DMS53 treated with DMSO at 0.1 percent for 48 hours (cell line): ENCODE measurements around the gene ARL15.
A peak's percentile ranks its signal among the peaks of the same experiment; 100 is the strongest.

Source experiments
- DNase-seq: peaks from one replicate; lab custom pipeline; 2025; ENCODE audit not compliant: unreplicated experiment; lab: John Stamatoyannopoulos, UW

ARL15 gene

DNA sequence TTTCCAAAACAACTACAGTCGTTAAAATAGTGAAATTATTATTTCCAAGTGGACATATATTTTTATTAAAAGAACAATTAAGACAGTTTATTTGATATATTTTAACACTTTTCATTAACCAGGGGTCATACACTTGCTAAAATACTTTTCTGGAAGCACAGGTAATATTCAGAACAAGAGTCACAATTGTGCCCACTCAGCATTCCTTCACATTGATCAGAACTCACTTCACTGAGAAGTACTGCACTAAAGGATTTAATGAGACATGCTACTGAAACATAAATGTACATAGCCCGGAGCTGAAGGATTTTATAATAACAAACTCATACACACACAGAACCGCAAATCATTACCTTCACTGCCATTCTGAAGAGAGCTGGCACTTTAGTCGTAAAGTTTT is 361.8 kb downstream of the ARL15 start:
- DNase-seq = no peak

DNA sequence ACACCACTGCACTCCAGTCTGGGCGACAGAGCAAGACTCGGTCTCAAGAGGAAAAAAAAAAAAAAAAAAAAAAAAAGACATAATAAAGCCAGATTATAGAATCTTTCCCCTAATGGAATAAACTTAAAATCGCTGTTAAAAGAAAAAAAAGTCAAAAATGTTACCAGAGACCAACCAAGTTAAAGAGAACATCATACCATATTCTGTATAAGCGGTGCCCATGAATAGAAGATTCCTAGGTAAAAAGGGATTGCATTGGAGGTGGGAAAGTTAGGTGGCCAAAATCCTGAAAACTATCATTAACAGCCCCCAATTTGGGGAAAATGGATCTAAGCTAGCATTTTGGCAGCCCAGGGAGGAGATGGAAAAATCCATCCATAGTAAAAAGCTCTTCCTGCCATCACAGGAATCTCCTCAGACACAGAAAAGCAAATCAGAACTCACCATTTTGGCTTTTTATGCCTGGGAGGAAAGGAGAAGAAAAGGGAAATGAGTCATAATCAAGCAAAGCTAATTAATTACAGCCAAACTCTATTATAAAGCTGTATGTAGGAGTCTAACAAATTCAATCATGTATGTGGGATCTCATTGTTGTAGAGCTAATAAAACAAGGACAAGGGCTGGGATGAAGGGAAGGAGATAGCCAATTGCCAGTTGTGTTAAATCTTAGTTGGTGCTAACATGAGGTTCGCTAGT is 363.8 kb downstream of the ARL15 start:
- DNase-seq = no peak

DNA sequence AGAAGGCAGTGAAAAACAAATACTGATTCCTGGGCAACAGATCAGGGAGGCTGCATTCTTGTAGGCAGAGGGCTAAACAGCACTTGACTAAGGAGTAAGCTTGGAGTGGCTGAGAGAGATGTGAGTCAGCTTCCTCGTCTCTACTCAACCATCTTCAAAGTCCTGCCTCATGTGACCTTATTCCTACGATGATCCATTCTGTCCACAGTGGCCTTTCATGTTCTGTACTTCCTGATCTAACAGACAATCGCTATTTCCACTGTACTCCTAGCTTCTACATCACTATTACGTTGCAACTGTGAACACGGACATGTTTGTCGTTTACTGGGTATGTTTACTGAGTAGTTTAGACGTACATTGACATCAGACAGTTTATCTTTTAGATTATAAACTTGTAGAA is 365.4 kb downstream of the ARL15 start:
- DNase-seq = peak; percentile 94

DNA sequence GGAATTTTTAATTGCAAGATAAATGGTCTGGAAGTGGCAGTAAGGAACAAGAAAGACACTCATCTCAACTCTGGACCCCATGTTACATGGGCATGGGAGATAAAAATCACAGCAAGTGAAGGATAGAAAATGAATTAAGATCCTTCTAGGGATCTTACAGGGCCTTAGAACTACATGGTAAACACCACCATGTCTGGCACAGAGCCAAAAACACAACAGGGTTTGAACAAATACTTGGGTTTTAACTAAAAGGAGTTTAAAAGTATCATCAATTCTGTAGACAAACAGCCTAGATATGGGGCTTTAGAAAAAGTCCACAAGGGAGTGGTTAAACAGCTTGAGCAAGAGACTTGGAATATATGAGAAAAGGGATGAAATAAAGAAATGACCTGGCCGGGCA is 366.4 kb downstream of the ARL15 start:
- DNase-seq = no peak

DNA sequence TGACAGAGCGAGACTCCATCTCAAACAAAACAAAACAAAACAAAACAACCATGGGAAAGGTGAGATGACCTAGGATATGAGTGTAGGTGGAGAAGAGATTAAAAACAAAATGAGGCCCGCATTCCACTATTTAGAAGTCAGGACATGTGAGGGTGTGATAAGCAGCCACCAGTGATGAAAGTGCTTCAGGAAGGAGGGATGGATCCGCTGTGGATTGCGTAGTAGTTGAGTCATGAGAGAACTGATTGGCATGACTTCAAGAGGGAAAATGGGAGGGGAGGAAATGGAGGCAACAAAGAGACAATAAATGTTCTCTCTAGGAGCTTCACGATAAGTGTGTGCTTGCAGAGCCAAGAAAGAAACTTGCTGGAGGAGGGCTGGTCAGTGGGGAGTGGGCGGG is 367.6 kb downstream of the ARL15 start:
- no peak for DNase-seq

DNA sequence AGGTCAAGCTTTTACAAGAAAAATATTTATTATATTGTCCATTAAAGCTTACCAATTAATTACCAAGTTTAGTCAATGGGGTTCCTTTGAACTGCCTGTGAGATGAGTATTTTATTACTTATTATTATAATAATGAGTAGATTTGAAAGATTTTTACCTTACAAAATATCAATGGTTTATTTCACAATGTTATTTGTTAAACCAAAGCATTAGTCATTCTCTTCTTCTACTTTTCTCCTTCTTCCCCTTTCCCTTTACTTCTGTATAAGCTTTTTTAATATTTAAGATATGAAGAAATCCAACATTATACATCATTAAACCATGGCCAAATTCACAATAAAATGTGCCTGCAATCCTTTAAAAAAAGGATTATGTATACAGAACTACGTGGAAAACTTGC is 369.5 kb downstream of the ARL15 start:
- DNase-seq = no peak

DNA sequence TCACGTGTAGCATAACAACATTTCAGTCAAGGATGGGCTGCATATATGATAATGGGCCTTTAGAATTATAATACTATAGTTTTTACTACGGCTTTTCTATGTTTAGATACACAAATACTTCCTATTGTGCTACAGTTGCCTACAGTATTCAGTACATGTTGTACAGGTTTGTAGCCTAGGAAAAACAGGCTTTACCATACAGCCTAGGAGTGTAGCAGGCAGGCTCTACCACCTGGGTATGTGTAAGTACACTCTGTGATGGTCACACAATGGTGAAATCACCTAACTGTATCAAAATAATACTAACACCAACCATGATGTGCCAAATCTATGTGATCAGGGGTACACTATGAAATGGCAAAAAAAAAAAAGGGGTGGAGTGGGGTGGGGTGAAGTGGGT is 372.9 kb downstream of the ARL15 start:
- no peak for DNase-seq

DNA sequence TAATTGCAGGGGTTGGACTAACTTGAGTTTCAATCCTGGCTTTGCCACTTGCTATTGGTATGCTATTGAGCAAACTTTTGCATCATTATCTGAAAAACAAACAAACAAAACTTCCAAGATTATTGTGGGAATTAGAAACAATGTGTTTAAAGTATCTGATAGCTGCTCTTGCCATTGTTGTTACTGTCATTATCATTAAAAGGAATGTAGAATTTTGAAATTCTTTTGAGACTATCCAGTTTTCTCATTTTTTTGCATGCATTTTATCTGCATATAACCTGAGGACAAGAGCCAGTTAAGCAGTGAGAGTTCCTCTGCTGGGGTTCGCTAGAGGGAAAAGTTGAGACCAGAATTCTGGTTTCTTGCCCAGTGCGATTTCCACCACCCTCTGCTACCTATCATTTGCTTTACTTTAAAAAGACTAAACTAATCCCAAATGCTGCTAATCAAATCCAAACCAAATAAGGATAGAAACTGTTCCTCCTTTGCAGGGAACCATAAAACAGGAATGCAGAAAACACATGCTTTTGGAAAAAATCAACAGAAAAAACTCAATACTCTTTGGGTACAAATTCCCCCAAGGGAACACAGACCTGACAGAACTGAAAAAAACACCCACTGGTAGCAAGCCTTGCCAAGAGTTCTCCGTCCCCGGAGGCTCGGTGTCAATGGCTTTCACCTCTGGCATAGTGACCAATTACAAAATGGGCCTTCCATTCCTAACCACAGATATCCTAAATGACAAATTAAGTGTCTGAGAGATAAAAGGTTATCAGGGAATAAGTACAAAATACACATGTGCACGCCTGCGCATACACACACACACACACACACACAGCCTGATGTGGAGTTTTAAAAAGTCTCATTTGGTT is 373.7 kb downstream of the ARL15 start:
- DNase-seq = no peak

DNA sequence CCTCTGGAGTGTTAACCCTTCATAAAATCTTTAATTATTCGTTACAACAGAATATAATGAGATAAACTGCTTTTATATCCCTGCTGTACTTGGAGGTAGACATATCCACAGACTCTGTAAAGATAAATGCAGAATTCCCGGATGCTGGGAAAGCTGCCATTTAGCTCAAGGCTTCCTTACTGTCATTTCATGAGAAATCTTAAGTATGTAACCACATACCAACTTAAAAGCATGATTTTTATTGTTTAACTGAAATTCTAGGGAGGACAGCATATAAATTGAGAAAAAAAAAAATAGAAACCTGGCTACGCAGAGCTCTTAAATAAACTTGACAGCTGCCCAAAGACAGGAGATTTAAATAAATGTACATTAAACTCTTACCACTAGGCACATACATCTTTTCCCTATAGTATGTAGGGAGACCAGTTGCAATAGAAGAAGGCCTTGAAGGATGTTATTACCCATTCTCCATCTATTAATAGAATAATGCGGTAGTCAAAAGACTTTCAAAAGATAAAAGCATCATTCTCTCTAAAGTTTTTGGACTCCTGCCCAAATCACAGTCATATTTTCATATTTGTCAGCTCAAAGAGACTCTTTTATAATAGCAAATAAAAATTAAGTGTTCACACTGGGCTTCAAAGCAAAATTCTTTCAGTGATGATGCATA is 376.1 kb downstream of the ARL15 start:
- DNase-seq = no peak

DNA sequence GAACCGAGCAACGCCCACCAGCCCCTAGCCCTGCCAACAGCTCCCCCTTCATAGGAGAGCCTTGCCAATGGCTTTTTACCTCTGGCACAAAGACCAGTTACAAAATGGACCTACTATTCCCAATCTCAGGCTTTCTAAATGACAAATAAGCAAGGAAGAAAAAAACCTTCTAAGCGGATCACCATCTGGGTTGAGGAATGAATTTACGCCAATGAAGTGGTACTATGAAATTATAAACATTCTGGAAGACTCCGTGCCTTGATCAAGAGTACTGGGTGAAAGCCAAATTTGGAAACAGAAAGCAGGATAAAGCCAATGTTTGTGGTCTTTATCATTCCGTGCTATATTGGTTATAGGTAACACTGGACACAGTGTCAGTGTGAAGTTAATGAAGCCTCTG is 378.0 kb downstream of the ARL15 start:
- DNase-seq = no peak

DNA sequence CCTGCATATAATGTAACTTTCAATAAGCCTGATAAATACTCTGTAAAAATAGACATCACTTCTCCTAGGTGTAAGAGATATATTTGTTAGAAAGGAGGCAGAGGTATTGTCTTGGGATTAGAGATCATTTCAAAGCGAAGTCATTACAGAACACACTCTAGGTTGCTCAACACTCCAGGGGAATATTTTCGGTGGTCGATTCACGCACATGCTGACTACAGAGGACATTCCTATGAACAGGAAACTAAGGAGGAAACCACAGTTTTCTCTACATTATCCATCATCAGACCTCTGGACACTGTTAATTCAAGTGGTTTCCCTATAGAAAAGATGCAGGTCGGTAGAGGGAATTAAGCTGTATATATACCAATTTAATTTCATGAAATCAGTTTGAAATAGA is 379.9 kb downstream of the ARL15 start:
- no peak for DNase-seq

DNA sequence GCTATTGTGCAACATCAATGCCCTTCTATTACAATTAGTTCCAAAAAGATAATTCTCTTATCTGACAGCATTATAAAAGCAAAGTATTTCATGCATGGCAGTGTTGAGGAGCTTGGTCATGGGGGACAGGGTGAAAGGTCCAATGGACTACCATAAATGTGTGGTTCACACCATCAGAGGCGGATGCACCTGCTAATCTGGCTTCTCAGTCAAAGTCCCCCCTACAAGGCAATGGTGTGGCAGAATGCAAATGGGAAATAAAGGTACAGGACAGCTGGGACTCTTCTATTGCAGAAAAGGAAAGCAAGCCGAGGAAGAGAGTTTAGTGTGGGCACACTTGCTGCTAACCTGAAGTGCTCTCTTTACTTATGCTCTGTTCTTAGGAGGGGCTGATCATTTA is 380.8 kb downstream of the ARL15 start:
- DNase-seq = no peak

DNA sequence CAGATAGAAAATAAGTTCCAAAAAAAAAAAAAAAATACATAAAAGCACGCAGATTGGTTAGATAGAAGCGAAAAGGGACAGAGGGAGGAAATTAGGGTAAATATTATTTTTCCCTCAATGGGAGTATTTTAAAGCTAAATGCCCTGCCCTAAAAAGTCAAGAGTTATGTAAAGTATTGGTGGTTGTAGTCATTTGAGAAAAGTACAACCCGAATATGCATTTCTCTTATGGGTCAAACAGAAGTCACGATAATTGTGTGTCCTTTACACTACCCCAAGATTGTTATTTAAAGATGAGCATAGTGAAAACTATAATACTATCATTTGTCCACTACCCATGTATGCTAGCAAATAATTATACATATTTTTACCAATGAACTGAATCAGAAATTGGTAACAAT is 381.2 kb downstream of the ARL15 start:
- DNase-seq = no peak

DNA sequence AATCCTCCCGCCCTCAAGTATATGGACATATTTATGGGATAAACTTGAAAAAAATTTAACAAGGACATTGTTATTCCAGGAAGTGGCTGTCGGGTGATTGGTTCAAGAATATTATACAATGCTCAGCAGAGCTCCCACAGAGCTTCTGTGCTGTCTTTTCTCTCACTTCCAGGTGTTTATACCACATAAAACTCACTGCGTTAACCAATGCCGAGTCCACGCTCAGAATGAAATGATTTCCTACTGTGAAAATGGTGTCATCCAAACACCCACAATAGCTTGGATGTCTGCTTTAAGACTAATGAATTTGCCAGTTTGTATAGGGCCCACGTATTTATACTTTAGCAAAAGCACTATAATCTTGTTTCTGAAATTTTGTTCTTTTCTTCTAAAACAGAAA is 381.7 kb downstream of the ARL15 start:
- no peak for DNase-seq

DNA sequence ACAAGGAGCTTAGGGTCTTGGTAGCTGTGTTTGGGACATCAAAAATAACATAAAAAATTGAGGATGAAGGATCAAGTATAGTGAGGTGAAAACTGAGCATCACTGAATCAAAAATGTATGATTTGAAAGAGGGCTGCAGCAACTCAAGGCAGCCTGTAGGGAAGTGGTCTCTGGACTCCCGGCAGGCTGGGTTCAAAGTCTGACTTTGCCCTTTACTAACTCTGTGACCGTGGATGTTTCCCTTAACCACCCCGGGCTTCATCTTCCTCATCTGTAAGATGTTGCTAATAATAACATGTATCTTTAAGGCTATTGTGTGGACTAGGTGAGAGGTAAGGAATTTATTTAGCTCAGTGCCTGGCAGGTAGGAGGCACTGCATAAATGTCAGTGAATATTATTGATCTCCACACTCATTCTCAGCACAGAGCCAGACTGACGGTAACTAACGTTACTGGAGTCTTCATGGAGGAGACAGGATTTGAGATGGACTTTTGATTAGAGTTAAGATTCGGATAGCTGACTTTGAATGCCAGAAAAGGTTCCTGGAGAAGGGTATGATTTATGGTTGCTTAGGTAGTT is 382.6 kb downstream of the ARL15 start:
- DNase-seq = no peak

DNA sequence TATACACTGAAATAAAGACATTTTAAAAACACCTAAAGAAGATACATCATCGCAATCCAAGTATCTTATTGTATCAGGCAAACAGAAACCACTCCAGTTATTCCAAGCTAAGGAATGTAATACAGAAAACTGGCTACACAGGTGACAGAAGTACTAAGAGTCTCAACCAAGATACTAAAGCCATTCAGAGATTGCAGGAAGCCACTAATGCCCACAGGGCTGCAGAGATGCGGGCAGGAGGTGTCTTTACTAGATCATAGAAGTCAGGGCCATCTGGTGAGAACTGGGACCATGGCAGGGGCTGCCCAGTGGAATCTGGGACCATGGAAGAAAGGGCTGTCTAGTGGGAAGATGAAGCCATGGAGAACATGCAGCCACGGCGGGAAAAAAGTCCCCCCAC is 384.3 kb downstream of the ARL15 start:
- DNase-seq = no peak

DNA sequence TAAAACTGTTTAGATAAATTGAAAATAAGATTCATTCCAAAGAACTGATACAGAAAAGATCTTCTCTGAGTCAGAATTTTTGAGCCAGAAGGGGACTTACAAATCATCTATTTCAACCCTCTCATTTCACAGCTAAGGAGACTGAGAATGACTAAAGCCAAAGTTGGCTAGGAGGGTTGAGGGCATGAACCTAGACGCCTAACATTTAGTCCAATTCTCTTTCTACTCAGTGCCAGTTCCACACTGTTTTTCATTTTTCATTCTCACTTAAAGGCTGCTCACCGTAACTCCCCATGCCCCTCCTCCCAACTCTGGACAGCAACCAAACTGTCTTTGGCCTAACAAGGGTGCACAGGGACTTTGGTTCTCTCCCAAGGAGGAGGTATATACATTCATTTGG is 386.0 kb downstream of the ARL15 start:
- DNase-seq = no peak

DNA sequence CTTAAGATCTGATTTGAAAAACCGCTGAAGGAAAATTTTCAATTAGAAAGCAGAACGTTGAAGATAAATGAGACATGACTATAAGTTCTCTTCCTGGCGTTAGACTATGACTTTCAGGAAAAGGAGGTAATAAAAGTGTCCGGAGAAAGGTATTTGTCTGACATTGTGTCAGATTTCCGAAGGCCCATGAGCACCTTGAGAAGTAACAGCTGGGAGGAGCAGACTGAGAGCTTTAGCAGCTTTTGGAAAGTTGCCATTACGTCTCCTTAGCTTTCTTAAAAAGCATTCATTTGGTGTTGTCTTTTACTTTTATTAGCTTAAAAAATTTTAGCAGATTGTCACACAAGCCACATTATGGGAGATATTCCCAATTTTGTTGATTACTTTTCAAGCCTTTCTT is 386.4 kb downstream of the ARL15 start:
- no peak for DNase-seq

DNA sequence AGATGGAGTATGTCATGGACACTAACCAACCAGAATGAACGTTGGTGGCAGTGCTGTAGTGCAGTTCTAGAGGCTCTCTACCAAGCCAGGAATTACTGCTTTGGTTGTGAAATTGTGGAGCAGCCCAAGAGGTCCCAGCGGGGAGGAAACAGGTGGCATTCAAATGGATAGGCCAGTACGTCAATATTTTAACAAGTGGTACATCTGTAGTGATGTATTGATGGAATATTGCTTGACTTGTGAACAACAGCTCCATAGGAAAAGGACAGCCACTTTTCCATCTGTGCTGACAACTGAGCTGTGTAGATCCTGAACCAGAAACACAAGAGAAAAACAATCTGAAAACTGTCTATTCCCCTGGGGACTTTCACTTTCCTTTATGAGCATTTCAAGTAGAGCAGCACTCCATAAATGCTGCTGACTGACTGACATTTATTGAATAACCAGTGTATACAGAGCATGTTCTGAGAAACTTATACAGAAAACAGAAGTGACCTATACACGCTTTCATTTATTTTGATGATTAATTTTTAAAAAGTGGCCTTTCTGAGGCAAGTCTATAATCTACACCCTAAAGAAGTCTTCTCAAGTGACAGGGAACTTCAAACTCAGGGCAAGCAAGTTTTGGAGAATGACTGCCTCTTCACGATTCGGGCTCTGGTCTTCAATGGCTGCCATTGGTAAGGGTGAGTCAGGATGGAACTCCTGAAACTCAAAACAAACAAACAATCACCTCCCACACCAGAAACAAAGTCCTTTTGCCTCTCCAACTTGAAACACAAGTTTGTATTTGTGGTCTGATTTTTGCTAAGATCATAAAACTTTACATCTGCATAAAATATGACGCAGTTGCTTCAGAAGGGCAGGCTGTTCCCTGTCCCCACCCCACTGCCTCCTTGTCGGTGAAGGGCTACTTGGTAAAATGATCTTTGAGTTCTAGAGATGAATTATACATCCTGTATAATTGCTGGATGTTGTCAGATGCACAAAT is 387.6 kb downstream of the ARL15 start:
- DNase-seq = no peak

DNA sequence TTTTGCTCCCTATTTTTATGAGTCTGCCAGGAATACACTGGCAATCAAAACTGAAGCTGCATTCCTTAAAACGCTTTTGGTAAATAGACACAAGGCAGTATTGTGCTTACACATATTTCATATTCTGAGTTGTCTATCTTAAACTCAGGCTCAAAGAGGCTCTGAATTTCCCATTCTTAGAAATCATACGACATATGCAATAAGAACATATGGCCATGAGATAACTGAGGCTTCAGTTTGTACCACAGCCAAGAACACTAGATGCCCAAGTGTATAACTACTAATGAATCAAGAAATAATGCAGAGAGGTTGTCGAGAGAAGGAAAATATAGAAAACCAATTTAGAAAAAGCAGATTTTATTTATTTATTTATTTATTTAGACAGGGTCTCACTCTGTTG is 392.5 kb downstream of the ARL15 start:
- no peak for DNase-seq

DNA sequence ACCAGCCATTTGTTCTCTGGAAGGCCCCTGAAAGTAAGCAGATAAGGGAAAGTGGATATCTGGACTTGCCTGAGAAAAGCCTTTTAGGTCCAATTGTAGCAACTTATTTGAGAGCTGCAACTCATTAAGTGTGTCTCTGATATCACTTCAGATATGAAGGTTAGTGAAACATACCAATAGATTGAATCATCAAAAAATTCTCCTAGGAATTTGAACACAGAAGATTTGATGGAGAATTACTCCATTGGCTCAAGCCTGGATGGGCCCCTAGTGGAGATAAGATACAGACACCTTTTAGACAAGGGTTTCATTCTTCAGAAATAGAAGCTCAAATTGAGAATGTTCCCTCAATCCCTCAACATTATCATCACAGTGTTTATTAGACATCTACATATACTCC is 393.3 kb downstream of the ARL15 start:
- DNase-seq = no peak
